Measurements from ENCODE around the gene TMSB4X. TPM values are rescaled to one million over a fixed set of nuclear protein-coding genes. Genes with fewer than 3 reads are reported as not detected.

Gene TMSB4X
- total and polyA plus RNA-seq, 2 of the 8 experiments (the other 6 are each of a cell fraction or from before 2014, with no cell fraction given) = 2,063 to 2,112 TPM

DNA sequence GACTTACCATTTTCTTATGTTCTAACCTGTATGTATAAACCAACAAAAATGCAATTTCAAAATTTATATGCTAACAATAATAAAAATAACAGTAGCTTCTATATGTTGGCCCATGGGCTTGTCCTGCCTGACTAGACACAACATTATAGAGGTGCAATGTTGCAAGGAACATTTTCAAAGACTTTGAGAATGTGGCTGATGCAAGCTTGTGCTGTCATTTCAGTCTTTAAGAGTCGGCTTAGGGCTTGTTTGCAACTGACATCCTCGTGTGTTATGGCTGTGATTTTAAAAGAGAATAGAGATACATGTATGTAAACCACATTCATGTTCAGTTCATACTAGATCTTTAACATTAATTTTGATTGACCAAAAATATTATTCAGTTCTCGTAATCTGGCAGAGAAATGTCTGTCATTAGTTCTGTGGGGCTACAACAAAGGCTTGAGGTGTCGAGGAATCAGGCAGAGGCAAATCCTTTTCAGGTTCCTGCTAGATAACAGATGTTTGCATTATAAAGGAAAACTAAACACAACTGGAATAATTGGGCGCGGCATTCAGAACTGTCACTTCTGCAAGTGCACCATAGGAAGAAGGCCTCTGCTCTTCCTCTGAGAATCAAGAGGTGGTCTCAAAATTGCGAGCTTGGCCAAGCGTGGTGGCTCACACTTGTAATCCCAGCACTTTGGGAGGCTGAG, 13.1 kb downstream of the TMSB4X start:
- Histone ChIP-seq H3K36me3 (ENCODE audit: control insufficient read depth in 2 of 4, insufficient read depth in 4 of 4, low read length in 3 of 4) (no peaks in the 10 kb centered on the region), H4K5ac (ENCODE audit: insufficient read length, low read depth, low read length) (no peak overlapping the region), H2AFZ (ENCODE audit: low read length) (no peak overlapping the region), H3K4ac (replicated peaks; ENCODE audit: insufficient read length, low read depth, low read length) (no peak overlapping the region), H3K79me1 (ENCODE audit: low read depth, low read length) (no peaks in the 10 kb centered on the region), H3K4me1 (replicated peaks in 1 of 4; ENCODE audit: control insufficient read depth in 3 of 4, insufficient read depth in 4 of 4, low read length in 3 of 4) (no peaks in the 10 kb centered on the region), H3K14ac (ENCODE audit: insufficient read length) (no peak overlapping the region), H2BK5ac (ENCODE audit: low read depth, low read length) (no peak overlapping the region), H3K4me2 (ENCODE audit: insufficient read depth in 1 of 2, low read depth in 2 of 2, low read length in 2 of 2) (no peak overlapping the region), H4K20me1 (replicated peaks in 1 of 2; ENCODE audit: control insufficient read depth in 1 of 2, insufficient read depth in 2 of 2, low read length in 2 of 2) (no peaks in the 10 kb centered on the region), H3K56ac (replicated peaks; ENCODE audit: insufficient read length, low read depth, low read length) (no peak overlapping the region), H3K27ac (ENCODE audit: low read depth, low read length) (no peak overlapping the region), H3K23me2 (ENCODE audit: low read depth, low read length) (no peaks in the 10 kb centered on the region), H3K9ac (replicated peaks in 1 of 4; ENCODE audit: extremely low read depth in 1 of 4, low read depth in 3 of 4, low read length in 3 of 4) (no peak overlapping the region), H2AK5ac (ENCODE audit: low read depth, low read length) (no peak overlapping the region), H3K9me3 (ENCODE audit: insufficient read depth in 2 of 2, low read depth in 1 of 2, low read length in 1 of 2) (no peaks in the 10 kb centered on the region), H3K4me3 (ENCODE audit: extremely low read depth in 1 of 4, insufficient read depth in 2 of 4, low read depth in 3 of 4, low read length in 4 of 4) (no peak overlapping the region), H2BK20ac (ENCODE audit: low read length) (no peak overlapping the region), H4K8ac (ENCODE audit: extremely low read depth, insufficient read depth, low read length) (no peak overlapping the region), H3K18ac (ENCODE audit: extremely low read depth, low read length) (no peak overlapping the region), H2BK120ac (replicated peaks; ENCODE audit: low read depth, low read length) (no peak overlapping the region), H2BK15ac (ENCODE audit: low read length) (no peak overlapping the region), H3K79me2 (ENCODE audit: control insufficient read depth in 1 of 2, insufficient read depth in 2 of 2, low read length in 2 of 2) (no peaks in the 10 kb centered on the region), H3K23ac (ENCODE audit: insufficient read length) (no peak overlapping the region), H3K27me3 (replicated peaks in 1 of 4; ENCODE audit: control insufficient read depth in 3 of 4, extremely low read depth in 1 of 4, insufficient read depth in 3 of 4, low read length in 3 of 4) (no peaks in the 10 kb centered on the region), H4K91ac (replicated peaks; ENCODE audit: insufficient read length, low read length) (no peak overlapping the region), H2BK12ac (ENCODE audit: low read depth, low read length) (no peak overlapping the region)
- DNase-seq (ENCODE audit: low read depth in 1 of 2, low spot score in 2 of 2) (no peak), FAIRE-seq (no peak)
- POLR2A ChIA-PET (ENCODE audit: partially characterized antibody) = interaction anchor here (1.6 to 2.6 kb wide), 2 partner anchors 10 to 13 kb away, joined by 5 to 10 read pairs; partner anchors contain the start of gene TMSB4X
- CTCF ChIA-PET (ENCODE audit: partially characterized antibody) = no interaction called here
- WGBS, 2 experiments (ENCODE audit: extremely low coverage in 1 of 2, insufficient coverage in 1 of 2, insufficient read length in 1 of 2, insufficient replicate concordance in 2 of 2, low coverage in 1 of 2, low lambda C conversion rate in 2 of 2, missing lambda C conversion rate in 1 of 2) = 89% methylated on average over 8 of the region's 8 CpGs; no CpG with 5 or more reads in 1 of the 2 experiments
- TF ChIP-seq RAD21 (IDR thresholded peaks at IDR 0.05 in 1 of 2, conservative IDR thresholded peaks at IDR 0.05 in 1 of 2; ENCODE audit: low read depth in 2 of 2, low read length in 2 of 2) = no peak
- TF ChIP-seq RXRA (IDR thresholded peaks at IDR 0.05; ENCODE audit: insufficient read depth, low read depth, low read length) = no peak
- TF ChIP-seq HDAC6 (IDR thresholded peaks at IDR 0.05; ENCODE audit: low read depth, low read length) = no peak
- TF ChIP-seq EZH2 (IDR thresholded peaks at IDR 0.05; ENCODE audit: low read depth, low read length, severe bottlenecking) = no peak
- TF ChIP-seq CHD1 (IDR thresholded peaks at IDR 0.05; ENCODE audit: low read depth, low read length) = no peak
- no peak for TF ChIP-seq BRCA1 (IDR thresholded peaks at IDR 0.05; ENCODE audit: low read depth, low read length)
- TF ChIP-seq, protein P1, sequence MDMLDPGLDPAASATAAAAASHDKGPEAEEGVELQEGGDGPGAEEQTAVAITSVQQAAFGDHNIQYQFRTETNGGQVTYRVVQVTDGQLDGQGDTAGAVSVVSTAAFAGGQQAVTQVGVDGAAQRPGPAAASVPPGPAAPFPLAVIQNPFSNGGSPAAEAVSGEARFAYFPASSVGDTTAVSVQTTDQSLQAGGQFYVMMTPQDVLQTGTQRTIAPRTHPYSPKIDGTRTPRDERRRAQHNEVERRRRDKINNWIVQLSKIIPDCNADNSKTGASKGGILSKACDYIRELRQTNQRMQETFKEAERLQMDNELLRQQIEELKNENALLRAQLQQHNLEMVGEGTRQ (IDR thresholded peaks at IDR 0.05; ENCODE audit: low read length) = no peak
- no peak for TF ChIP-seq SP1 (IDR thresholded peaks at IDR 0.05; ENCODE audit: low read depth, low read length)
- TF ChIP-seq CHD2 (IDR thresholded peaks at IDR 0.05; ENCODE audit: low read length) = no peak
- no peak for TF ChIP-seq TEAD4 (IDR thresholded peaks at IDR 0.05; ENCODE audit: low read depth, low read length)
- TF ChIP-seq MAFK (IDR thresholded peaks at IDR 0.05; ENCODE audit: low read depth, low read length) = no peak

All from H1 (cell line).